GM21381 (cell line): ENCODE measurements around the gene C3orf22.

Experiments
- ATAC-seq: cut with Tn5 transposase; IDR thresholded peaks from one replicate; pipeline ENCODE4 v1.9.1; 2021; ENCODE audit warnings: mild to moderate bottlenecking, moderate library complexity; ENCODE audit not compliant: unreplicated experiment

Gene C3orf22

GRCh38 chr3:126528800-126529541 lies 29.8 kb downstream of the C3orf22 start:
- no peak for ATAC-seq

- no peak for ATAC-seq
Observed at GRCh38 chr3:126528419-126528799, 30.3 kb downstream of the C3orf22 start.

GRCh38 chr3:126527455-126528211 lies 31.1 kb downstream of the C3orf22 start:
- ATAC-seq: no peak

GRCh38 chr3:126527006-126527405 lies 31.7 kb downstream of the C3orf22 start:
- no peak for ATAC-seq

- no peak for ATAC-seq
Observed at GRCh38 chr3:126526668-126527005, 32.1 kb downstream of the C3orf22 start.

- ATAC-seq: no peak
Observed at GRCh38 chr3:126525853-126526667, 32.7 kb downstream of the C3orf22 start.

GRCh38 chr3:126525091-126525852 lies 33.5 kb downstream of the C3orf22 start:
- ATAC-seq: no peak

- no peak for ATAC-seq
Observed at GRCh38 chr3:126524429-126524988, 34.2 kb downstream of the C3orf22 start.

- ATAC-seq: no peak
Observed at GRCh38 chr3:126523745-126524428, 34.8 kb downstream of the C3orf22 start, which contains the start of gene CHST13. CHST13 (plus strand) TSS chr3:126524155; CDS start chr3:126524333, 178 bp downstream.

GRCh38 chr3:126522363-126522788 lies 36.4 kb downstream of the C3orf22 start:
- no peak for ATAC-seq

GRCh38 chr3:126521122-126521891 lies 37.4 kb downstream of the C3orf22 start:
- ATAC-seq: no peak

GRCh38 chr3:126519506-126520455 lies 39.0 kb downstream of the C3orf22 start:
- no peak for ATAC-seq

GRCh38 chr3:126518779-126519177 lies 40.0 kb downstream of the C3orf22 start:
- ATAC-seq: no peak

- no peak for ATAC-seq
Observed at GRCh38 chr3:126517986-126518778, 40.5 kb downstream of the C3orf22 start.

GRCh38 chr3:126517291-126517951 lies 41.3 kb downstream of the C3orf22 start, which contains the start of gene UROC1:
UROC1 (minus strand) TSS chr3:126517773; CDS start chr3:126517719, 54 bp downstream.
- ATAC-seq: no peak

GRCh38 chr3:126516936-126517290 lies 41.8 kb downstream of the C3orf22 start:
- no peak for ATAC-seq
